IPS DF 6.9 (cell line): ENCODE data around the gene ITGA6.

Experiments used
- DNase-seq: peaks from one replicate; pipeline ENCODE4 v3.0.0-alpha.2; 2013; ENCODE audit warnings: low read depth, low spot score
- H3K27ac ChIP-seq: one replicate; pipeline ENCODE4 v1.5.1; 2013; ENCODE audit warnings: low read length, control low read depth
- H3K27me3 ChIP-seq: 2 replicates; pipeline ENCODE4 v1.6.1; 2013; ENCODE audit warnings: mild to moderate bottlenecking, low read length; ENCODE audit not compliant: control insufficient read depth, insufficient read depth
- H3K36me3 ChIP-seq: 2 replicates; pipeline ENCODE4 v1.6.1; 2013; ENCODE audit warnings: low read length; ENCODE audit not compliant: control insufficient read depth, insufficient read depth
- H3K4me1 ChIP-seq: 2 replicates; pipeline ENCODE4 v1.6.1; 2013; ENCODE audit warnings: low read length; ENCODE audit not compliant: control insufficient read depth, insufficient read depth
- H3K4me3 ChIP-seq: 2 replicates; pipeline ENCODE4 v1.5.1; 2013; ENCODE audit warnings: mild to moderate bottlenecking, low read length
- H3K9me3 ChIP-seq: 2 replicates; pipeline ENCODE4 v1.6.1; 2013; ENCODE audit warnings: low read length, inconsistent platforms; ENCODE audit not compliant: control insufficient read depth, insufficient read depth
- WGBS: extraction: QIAGEN DNeasy Blood & Tissue Kit; methylation state at CpG from one replicate; pipeline ENCODE4 v1.1.7; 2013; ENCODE audit warnings: mixed read lengths, missing lambda C conversion rate; ENCODE audit not compliant: insufficient read length, insufficient coverage; 5-methylcytosine and 5-hydroxymethylcytosine counted together

ITGA6 gene

GRCh38 chr2:172452845-172453244 lies 25.5 kb downstream of the ITGA6 start:
- Histone ChIP-seq H3K27ac (no peak overlapping the region), H3K9me3 (no peaks in the 10 kb centered on the region), H3K4me3 (no peak overlapping the region), H3K4me1 (peaks cover 8% of the 10 kb centered on the region), H3K27me3 (no peaks in the 10 kb centered on the region), H3K36me3 (no peaks in the 10 kb centered on the region)
- no peak for DNase-seq
- WGBS, result no CpG with 5 or more reads among the region's 2 CpGs

GRCh38 chr2:172454404-172455120 lies 27.2 kb downstream of the ITGA6 start:
- Histone ChIP-seq H3K4me1 (peaks cover 8% of the 10 kb centered on the region), H3K36me3 (no peaks in the 10 kb centered on the region), H3K4me3 (no peak overlapping the region), H3K9me3 (no peaks in the 10 kb centered on the region), H3K27me3 (no peaks in the 10 kb centered on the region), H3K27ac (no peak overlapping the region)
- WGBS, result no CpG with 5 or more reads among the region's 6 CpGs
- peak; percentile 47 for DNase-seq

GRCh38 chr2:172455121-172455515 lies 27.7 kb downstream of the ITGA6 start:
- H3K9me3 ChIP-seq, result no peaks in the 10 kb centered on the region
- no peak overlapping the region for H3K27ac ChIP-seq
- WGBS, result no CpG with 5 or more reads among the region's 4 CpGs
- no peaks in the 10 kb centered on the region for H3K36me3 ChIP-seq
- peaks cover 8% of the 10 kb centered on the region for H3K4me1 ChIP-seq
- no peaks in the 10 kb centered on the region for H3K27me3 ChIP-seq
- no peak overlapping the region for H3K4me3 ChIP-seq
- DNase-seq, result no peak

GRCh38 chr2:172456002-172456401 lies 28.6 kb downstream of the ITGA6 start:
- H3K9me3 ChIP-seq, result no peaks in the 10 kb centered on the region
- no peaks in the 10 kb centered on the region for H3K27me3 ChIP-seq
- H3K36me3 ChIP-seq, result no peaks in the 10 kb centered on the region
- peaks cover 8% of the 10 kb centered on the region for H3K4me1 ChIP-seq
- WGBS, result no CpG with 5 or more reads among the region's 4 CpGs
- H3K4me3 ChIP-seq, result no peak overlapping the region
- no peak for DNase-seq
- H3K27ac ChIP-seq, result no peak overlapping the region

- H3K9me3 ChIP-seq, result no peaks in the 10 kb centered on the region
- H3K4me3 ChIP-seq, result no peak overlapping the region
- no peak for DNase-seq
- 100% methylated on average over 2 of the region's 4 CpGs for WGBS
- H3K36me3 ChIP-seq, result no peaks in the 10 kb centered on the region
- peaks cover 5% of the 10 kb centered on the region for H3K4me1 ChIP-seq
- H3K27ac ChIP-seq, result no peak overlapping the region
- H3K27me3 ChIP-seq, result no peaks in the 10 kb centered on the region
Measured at GRCh38 chr2:172457536-172457935, 30.1 kb downstream of the ITGA6 start.

GRCh38 chr2:172458561-172459124 lies 31.3 kb downstream of the ITGA6 start:
- Histone ChIP-seq H3K27ac (no peak overlapping the region), H3K4me1 (peaks cover 4% of the 10 kb centered on the region), H3K9me3 (no peaks in the 10 kb centered on the region), H3K36me3 (no peaks in the 10 kb centered on the region), H3K4me3 (no peak overlapping the region), H3K27me3 (no peaks in the 10 kb centered on the region)
- no CpG with 5 or more reads among the region's 4 CpGs for WGBS
- DNase-seq, result no peak

GRCh38 chr2:172460780-172461201 lies 33.4 kb downstream of the ITGA6 start:
- WGBS, result no CpG with 5 or more reads among the region's 1 CpG
- no peak for DNase-seq
- Histone ChIP-seq H3K27me3 (no peaks in the 10 kb centered on the region), H3K27ac (no peak overlapping the region), H3K4me3 (no peak overlapping the region), H3K9me3 (no peaks in the 10 kb centered on the region), H3K4me1 (no peaks in the 10 kb centered on the region), H3K36me3 (no peaks in the 10 kb centered on the region)

GRCh38 chr2:172461591-172462372 lies 34.4 kb downstream of the ITGA6 start:
- H3K27me3 ChIP-seq, result no peaks in the 10 kb centered on the region
- H3K27ac ChIP-seq, result no peak overlapping the region
- no peak overlapping the region for H3K4me3 ChIP-seq
- no peaks in the 10 kb centered on the region for H3K36me3 ChIP-seq
- peak; percentile 58 for DNase-seq
- WGBS, result no CpG with 5 or more reads among the region's 11 CpGs
- H3K9me3 ChIP-seq, result no peaks in the 10 kb centered on the region
- no peaks in the 10 kb centered on the region for H3K4me1 ChIP-seq

GRCh38 chr2:172462373-172462848 lies 35.0 kb downstream of the ITGA6 start:
- WGBS, result no CpG with 5 or more reads among the region's 11 CpGs
- Histone ChIP-seq H3K36me3 (peaks cover 2% of the 10 kb centered on the region; the same call in 1 of the 2 replicates), H3K4me3 (no peak overlapping the region), H3K27ac (no peak overlapping the region), H3K9me3 (no peaks in the 10 kb centered on the region), H3K27me3 (no peaks in the 10 kb centered on the region), H3K4me1 (no peaks in the 10 kb centered on the region)
- DNase-seq, result no peak

- no CpG with 5 or more reads among the region's 5 CpGs for WGBS
- Histone ChIP-seq H3K4me1 (no peaks in the 10 kb centered on the region), H3K27me3 (no peaks in the 10 kb centered on the region), H3K36me3 (peaks cover 3% of the 10 kb centered on the region; the same call in 1 of the 2 replicates), H3K27ac (no peak overlapping the region), H3K9me3 (no peaks in the 10 kb centered on the region), H3K4me3 (no peak overlapping the region)
- no peak for DNase-seq
Measured at GRCh38 chr2:172462849-172463381, 35.5 kb downstream of the ITGA6 start.
